ENCODE results near the gene WDR45B. TPM values are rescaled to one million over a fixed set of nuclear protein-coding genes. Genes with fewer than 3 reads are reported as not detected.

Gene WDR45B
- total RNA-seq, 2 donors from 2014 or later: 58.8 to 119 TPM

- intact Hi-C loops (cut with DNase I): no loop called here
- TF ChIP-seq, protein P1, sequence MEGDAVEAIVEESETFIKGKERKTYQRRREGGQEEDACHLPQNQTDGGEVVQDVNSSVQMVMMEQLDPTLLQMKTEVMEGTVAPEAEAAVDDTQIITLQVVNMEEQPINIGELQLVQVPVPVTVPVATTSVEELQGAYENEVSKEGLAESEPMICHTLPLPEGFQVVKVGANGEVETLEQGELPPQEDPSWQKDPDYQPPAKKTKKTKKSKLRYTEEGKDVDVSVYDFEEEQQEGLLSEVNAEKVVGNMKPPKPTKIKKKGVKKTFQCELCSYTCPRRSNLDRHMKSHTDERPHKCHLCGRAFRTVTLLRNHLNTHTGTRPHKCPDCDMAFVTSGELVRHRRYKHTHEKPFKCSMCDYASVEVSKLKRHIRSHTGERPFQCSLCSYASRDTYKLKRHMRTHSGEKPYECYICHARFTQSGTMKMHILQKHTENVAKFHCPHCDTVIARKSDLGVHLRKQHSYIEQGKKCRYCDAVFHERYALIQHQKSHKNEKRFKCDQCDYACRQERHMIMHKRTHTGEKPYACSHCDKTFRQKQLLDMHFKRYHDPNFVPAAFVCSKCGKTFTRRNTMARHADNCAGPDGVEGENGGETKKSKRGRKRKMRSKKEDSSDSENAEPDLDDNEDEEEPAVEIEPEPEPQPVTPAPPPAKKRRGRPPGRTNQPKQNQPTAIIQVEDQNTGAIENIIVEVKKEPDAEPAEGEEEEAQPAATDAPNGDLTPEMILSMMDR (IDR thresholded peaks at IDR 0.05): no peak
- Histone ChIP-seq H3K9ac (ENCODE audit: low read depth in 2 of 2, low read length in 2 of 2) (no peak overlapping the region), H3K4me1 (no peaks in the 10 kb centered on the region), H3K9me3 (no peaks in the 10 kb centered on the region), H3K27me3 (no peaks in the 10 kb centered on the region), H3K4me3 (no peak overlapping the region), H3K27ac (no peak overlapping the region), H3K36me3 (no peaks in the 10 kb centered on the region)
- DNase-seq: no peak
These were observed 39.4 kb downstream of the WDR45B start for GRCh38 chr17:82608816-82609215.

GRCh38 chr17:82605939-82606600, 42.2 kb downstream of the WDR45B start:
- Histone ChIP-seq H3K4me3 (no peak overlapping the region), H3K36me3 (peaks cover 10% of the 10 kb centered on the region)
- TF ChIP-seq, protein P1 (IDR thresholded peaks at IDR 0.05): no peak

GRCh38 chr17:82604532-82604931, 43.7 kb downstream of the WDR45B start:
- TF ChIP-seq, protein P1 (IDR thresholded peaks at IDR 0.05): no peak
- H3K4me3 ChIP-seq: no peak overlapping the region
- no peaks in the 10 kb centered on the region for H3K4me1 ChIP-seq
- peak overlapping the region; percentile 40 for H3K27ac ChIP-seq
- no peak overlapping the region for H3K9ac ChIP-seq (ENCODE audit: low read depth in 2 of 2, low read length in 2 of 2)
- H3K9me3 ChIP-seq: no peaks in the 10 kb centered on the region
- no peak for DNase-seq
- intact Hi-C loops (cut with DNase I): no loop called here
- H3K27me3 ChIP-seq: no peaks in the 10 kb centered on the region
- H3K36me3 ChIP-seq: peaks cover 10% of the 10 kb centered on the region

More at GRCh38 chr17:82605939-82606600, 42.2 kb downstream of the WDR45B start:
- Histone ChIP-seq H3K9ac (ENCODE audit: low read depth in 2 of 2, low read length in 2 of 2) (no peak overlapping the region), H3K27ac (no peak overlapping the region), H3K9me3 (no peaks in the 10 kb centered on the region), H3K4me1 (no peaks in the 10 kb centered on the region), H3K27me3 (no peaks in the 10 kb centered on the region)
- intact Hi-C loops (cut with DNase I): no loop called here
- no peak for DNase-seq

DNA sequence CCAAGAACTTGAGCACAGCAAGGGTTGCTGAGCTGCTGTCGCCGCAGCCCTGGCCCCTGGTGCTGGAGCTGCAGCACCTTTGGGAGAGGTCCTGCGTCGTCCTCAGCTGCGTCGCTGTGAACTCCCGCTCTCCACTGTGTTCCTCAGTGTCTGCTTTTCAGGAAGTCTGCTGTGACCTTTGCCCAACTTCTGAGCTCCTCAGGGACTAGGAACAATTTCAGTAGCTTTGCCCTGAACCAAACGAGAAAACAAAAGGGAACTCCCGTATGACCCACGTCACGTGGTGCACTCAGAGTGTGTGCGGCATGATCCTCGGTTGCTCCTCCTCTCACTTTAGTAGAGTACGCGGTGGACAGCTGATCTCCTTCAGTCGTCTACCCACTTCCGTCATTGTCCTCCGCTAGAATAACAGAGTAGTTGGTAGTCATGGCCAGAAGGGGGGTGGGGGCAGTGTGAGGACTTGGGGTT, 44.2 kb downstream of the WDR45B start:
- intact Hi-C loops (cut with DNase I): no loop called here
- Histone ChIP-seq H3K27ac (peak overlapping the region; percentile 40), H3K27me3 (no peaks in the 10 kb centered on the region), H3K9ac (ENCODE audit: low read depth in 2 of 2, low read length in 2 of 2) (peak overlapping the region; percentile 35 to 39), H3K4me1 (no peaks in the 10 kb centered on the region), H3K36me3 (peaks cover 10% of the 10 kb centered on the region), H3K9me3 (no peaks in the 10 kb centered on the region), H3K4me3 (no peak overlapping the region)
- TF ChIP-seq, protein P1 (IDR thresholded peaks at IDR 0.05): no peak
- peak; percentile 79 for DNase-seq

DNA sequence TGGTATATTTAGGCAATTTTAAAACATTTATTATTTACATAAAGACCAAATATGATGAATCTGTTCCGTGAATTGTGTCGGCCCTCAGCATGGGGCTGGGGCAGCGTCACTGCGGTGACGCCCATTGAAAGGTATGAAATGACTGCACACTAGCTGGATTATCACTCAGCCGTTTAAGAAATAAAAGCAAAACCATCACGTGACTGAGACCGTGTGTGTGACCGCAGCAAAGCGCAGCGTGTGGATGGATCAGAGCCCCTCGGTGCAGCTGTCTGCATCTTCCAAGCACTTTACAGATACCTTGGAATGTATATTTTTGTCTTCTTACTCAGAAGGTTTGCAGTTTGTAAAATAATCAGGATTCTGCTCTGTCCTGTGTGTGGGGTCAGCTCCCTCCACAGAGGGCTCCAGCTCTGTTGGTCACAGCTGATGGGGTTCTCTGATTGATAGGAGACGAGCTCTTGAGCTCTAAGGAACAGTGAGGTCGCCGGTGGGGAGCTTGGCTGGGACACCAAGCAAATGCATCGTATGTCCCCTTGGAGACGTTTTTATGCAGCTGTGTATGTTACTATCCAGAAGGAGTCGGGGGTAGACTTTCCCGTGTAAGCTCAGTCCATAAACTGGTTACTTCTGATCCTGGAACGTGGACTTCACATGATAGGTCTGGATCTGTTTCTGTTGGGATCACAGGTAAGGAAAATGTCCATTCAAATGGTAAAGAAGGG, 45.1 kb downstream of the WDR45B start:
- DNase-seq: no peak
- H3K4me3 ChIP-seq: no peak overlapping the region
- H3K4me1 ChIP-seq: no peaks in the 10 kb centered on the region
- peak overlapping the region in 1 of 2 donors; percentile 35 for H3K9ac ChIP-seq (ENCODE audit: low read depth in 2 of 2, low read length in 2 of 2)
- peaks cover 10% of the 10 kb centered on the region for H3K36me3 ChIP-seq
- intact Hi-C loops (cut with DNase I): no loop called here
- TF ChIP-seq, protein P1 (IDR thresholded peaks at IDR 0.05): no peak
- H3K9me3 ChIP-seq: no peaks in the 10 kb centered on the region
- no peaks in the 10 kb centered on the region for H3K27me3 ChIP-seq
- no peak overlapping the region for H3K27ac ChIP-seq
